Right renal cortex interstitium (tissue), 3 donors: ENCODE results near the gene MSRB2. TPM values are rescaled to one million over a fixed set of nuclear protein-coding genes. Genes with fewer than 3 reads are reported as not detected.
A peak's percentile ranks its signal among the peaks of the same experiment; 100 is the strongest.

Source experiments
- DNase-seq, 3 donors: peaks; one replicate each; pipeline ENCODE4 v3.0.0-alpha.2; 2013; ENCODE audit warnings: low read depth in 3 of 3, low spot score in 2 of 3
- polyA plus RNA-seq, 3 donors: library from polyadenylated mRNA; unstranded; fragments of 120-200 nt; gene quantifications; one replicate each; pipeline ENCODE4 v1.2.1, GENCODE V29; 2013; ENCODE audit not compliant: insufficient read length in 3 of 3

The MSRB2 gene
- polyA plus RNA-seq, 3 donors: 48.2 to 51.5 (median 49.5) TPM

- no peak for DNase-seq
Measured at GRCh38 chr10:23106331-23107072, 11.1 kb downstream of the MSRB2 start.

DNA sequence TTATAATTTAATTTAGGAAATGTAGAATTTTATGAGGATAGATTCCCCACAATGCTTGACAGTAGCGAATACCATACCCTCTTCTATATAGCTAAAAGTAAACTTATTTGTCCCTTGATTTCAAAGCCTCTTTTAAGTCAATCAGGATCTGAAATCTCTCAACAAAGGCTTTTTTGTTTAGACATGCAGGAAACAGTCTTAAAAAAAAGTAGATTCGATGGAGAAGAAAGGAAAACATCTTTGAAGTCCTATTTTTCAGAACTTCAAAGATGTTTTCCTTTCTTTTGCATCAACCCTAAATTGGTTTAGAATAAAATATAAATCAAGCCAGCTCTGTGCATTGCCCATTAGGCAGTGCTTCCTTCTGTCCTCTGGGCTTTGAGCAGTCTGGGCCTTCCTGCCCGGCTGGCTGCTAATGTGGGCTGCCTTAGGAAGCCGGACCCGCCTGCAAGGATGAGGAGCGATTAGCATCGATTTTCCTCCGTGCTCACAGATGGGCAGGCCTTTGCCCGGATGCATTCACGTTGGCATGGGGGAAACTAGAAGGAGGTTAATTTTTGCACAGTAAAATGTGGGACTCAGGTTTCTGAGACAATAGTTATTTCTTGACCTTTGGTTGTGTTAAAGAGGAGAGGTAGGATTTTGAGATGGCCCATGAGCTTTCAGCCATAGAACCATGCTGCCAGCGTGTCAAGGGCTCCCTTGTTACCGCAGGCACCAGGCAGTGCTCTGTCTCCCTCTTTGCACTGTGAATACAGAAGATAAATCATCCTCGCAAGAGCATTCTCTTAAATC is 15.5 kb downstream of the MSRB2 start:
- no peak for DNase-seq

GRCh38 chr10:23111517-23112286 is 16.3 kb downstream of the MSRB2 start:
- no peak for DNase-seq

GRCh38 chr10:23114228-23114850 is 19.0 kb downstream of the MSRB2 start:
- no peak for DNase-seq

- DNase-seq: no peak
Measured at GRCh38 chr10:23116486-23117205, 21.3 kb downstream of the MSRB2 start.

DNA sequence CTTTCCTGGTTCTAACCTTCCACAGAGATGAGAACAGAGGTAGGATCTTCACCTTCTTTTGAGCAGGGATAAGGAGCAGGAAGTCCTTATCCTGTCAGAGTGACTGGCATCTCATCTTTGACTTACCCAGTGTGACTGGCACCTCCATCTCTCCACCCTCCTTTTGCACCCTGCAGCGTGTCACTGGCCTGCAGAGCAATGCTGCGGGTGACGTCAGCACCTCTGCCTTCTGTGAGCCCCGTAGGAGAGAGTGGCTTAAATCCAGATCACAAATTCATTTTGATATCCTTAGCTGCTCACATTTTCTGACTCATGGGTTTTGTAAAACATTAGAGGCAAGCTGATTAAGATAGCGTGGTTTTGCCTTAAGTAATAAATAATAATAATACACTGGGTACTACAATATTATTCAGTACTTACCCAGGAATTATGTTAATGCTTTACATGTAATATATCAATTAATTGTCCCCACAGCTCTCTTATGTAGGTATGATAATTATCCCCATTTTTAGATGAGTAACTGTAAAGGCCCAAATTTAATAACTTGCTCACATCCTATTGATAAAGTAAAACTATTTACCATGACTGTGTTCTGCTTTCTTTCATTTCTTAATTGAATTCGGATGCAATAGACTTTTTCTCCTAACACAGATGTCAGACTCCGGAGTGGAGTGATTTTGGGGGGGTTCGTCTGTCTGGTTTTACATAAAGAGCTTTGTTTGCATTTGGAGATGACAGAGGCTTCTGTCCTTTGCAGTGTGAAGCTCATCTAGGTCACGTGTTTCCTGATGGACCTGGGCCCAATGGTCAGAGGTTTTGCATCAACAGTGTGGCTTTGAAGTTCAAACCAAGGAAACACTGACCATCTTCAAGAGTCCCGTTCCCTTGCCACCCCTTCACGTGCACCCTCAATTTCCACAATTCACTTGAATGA is 24.9 kb downstream of the MSRB2 start:
- no peak for DNase-seq

- DNase-seq: no peak
Measured at GRCh38 chr10:23121135-23121534, 25.8 kb downstream of the MSRB2 start.

DNA sequence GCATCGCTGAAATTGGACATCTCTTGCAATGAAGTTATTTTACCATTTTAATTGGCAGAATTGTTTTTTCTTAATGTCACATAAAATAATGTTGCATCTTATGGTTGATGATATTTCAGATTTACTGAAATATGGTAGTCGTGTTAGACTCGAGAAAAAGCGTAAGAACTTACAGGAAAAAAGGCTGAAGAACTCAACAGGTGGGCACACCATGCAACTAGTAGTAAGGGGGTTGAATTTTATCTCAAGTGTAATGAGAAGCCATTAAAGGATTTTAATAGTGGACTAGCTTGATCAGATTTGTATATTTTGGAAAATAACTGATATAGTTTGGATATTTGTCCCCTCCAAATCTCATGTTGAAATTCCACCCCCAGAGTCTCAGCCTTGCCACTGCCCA is 41.1 kb downstream of the MSRB2 start:
- no peak for DNase-seq

DNA sequence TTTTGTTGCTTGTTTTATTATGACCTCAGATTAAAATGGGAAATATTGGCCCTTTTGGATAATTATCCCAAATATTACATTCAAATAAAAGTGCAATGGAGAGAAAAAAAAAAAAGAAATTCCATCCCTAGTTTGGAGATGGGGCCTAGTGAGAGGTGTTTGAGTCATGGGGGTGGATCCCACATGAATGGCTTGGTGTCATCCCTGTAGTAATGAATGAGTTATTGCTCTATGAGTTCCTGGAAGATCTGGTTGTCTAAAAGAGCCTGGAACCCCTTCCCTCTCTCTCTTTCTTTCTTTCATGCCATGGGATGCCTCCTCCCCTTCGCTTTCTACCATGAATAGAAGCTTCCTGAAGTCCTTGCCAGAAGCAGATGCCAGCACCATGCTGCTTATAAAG is 44.3 kb downstream of the MSRB2 start:
- no peak for DNase-seq

DNA sequence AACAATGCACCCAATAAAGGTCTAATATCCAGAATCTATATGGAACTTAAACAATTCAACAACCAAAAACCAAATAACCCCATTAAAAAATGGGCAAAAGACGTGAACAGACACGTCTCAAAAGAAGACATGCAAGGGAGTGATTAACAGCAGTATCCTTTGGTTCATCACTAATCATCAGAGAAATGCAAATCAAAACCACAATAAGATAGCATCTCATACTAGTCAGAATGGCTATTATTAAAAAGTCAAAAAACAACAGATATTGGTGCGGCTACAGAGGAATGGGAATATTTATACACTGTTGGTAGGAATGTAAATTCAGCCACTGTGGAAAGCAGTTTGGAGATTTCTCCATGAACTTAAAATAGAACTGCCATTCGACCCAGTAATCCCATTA is 46.6 kb downstream of the MSRB2 start:
- DNase-seq: no peak

- DNase-seq: no peak
Measured at GRCh38 chr10:23146258-23146657, 50.9 kb downstream of the MSRB2 start.

- DNase-seq: no peak
Measured at GRCh38 chr10:23147035-23147434, 51.7 kb downstream of the MSRB2 start.

DNA sequence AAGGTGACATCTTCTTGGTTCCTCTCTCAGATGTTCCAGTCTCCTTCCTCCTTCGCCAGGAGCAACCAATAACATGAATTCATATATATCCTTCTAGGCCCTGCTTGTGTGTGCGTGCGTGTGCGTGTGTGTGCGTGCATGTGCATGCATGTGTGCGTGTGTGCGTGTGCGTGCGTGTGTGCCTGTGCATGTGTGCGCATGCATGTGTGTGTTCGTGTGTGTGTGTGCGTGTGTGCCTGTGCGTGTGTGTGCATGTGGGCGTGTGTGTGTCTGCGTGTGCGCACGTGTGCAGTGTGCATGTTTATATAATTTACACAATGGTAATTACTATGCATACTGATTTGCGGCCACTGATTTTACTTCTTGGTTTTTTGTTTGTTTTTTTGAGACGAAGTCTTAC is 52.8 kb downstream of the MSRB2 start:
- DNase-seq: no peak

- no peak for DNase-seq
Measured at GRCh38 chr10:23150091-23150490, 54.7 kb downstream of the MSRB2 start.

DNA sequence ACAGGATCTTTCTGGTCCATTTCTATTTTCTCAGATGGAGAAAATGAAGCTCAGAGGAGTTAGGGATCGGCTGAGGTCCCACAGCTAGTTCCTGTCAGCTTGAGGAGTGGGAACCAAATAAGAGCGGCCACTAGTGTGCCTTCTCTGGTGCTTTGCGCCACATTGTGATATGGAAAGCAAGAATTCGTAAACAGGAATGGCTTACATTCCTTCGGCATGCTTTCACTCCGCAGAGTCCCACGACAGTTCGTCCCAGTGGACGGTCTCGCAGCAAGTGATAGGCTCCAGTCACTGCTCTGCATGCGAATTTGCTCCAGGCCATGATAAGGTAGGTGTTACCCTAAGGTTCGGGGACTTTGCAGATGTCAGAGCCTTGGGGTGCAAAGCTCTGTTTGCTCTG is 55.2 kb downstream of the MSRB2 start:
- DNase-seq: no peak

- DNase-seq: no peak
Measured at GRCh38 chr10:23151071-23151470, 55.7 kb downstream of the MSRB2 start.

DNA sequence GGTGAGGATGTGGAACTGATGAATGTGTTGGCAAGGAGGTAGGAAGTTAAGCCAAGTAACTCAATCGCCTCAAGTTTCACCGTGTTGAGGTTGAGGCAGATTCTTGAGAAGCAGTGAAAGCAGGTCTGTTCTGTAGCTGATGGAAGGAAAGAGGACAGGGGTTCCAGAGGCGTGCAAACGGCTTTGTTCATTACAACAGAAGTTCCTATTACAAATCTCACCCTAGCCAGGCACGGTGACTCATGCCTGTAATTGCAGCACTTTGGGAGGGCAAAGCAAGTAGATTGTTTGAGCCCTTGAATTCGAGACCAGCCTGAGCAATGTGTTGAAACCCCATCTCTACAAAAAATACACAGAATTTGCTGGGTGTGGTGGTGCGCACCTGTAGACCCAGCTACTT is 59.8 kb downstream of the MSRB2 start:
- no peak for DNase-seq

DNA sequence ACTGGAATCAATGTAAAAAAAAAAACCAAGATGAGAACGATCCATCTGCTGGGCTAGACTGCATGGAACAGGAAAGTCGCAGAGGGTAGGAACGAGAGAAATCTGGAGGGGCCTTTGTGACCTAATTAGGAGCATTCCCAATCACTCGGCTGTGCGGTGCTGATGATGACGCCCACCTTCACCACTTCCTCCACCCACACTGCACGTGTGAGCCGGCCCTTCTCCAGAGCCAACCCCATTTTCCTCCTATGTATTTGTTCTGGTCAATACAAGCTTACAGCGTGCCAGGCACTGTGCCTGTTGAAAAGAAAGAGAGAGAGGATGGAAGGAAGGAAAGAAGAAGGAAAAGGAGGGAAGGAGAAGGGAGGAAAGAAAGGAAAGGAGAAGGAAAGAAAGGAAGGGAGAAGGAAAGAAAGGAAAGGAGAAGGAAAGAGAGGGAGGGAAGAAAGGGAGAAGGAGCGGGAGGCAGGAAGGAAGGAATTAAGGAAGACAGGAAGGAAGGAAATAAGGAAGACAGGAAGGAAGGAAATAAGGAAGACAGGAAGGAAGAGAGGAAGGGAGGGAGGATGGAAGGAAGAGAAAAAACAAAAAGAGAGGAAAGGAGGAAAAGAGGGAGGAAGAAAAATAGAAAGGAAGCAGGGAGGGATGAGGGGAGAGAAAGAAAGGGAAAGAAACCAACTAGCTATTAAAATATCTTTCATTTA is 61.2 kb downstream of the MSRB2 start:
- DNase-seq: no peak

GRCh38 chr10:23157239-23157681 is 61.9 kb downstream of the MSRB2 start:
- DNase-seq: peak in 1 of 3 donors; percentile 49
